ENCODE data around the gene SPRED3.

DNA sequence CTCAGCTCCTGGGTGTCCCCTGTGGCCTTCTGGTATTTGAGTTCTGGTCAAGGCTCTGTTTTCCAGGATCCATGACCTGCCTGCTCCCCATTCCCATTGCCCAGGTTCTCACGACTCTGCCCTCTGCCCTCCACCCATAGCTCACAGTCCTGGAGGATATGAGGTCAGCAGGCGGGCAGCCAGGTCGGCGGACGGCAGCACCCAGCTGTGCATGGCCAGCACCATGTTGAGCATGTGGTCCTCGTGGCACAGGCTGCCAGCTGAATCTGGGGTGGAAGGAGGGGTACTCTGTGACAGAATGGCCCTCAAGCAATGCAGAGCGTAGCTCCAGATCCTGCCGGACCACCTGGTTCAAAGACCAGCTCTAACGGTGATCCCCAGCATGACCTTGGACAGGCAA lies 32.4 kb downstream of the SPRED3 start:
- TF ChIP-seq, protein P1, sequence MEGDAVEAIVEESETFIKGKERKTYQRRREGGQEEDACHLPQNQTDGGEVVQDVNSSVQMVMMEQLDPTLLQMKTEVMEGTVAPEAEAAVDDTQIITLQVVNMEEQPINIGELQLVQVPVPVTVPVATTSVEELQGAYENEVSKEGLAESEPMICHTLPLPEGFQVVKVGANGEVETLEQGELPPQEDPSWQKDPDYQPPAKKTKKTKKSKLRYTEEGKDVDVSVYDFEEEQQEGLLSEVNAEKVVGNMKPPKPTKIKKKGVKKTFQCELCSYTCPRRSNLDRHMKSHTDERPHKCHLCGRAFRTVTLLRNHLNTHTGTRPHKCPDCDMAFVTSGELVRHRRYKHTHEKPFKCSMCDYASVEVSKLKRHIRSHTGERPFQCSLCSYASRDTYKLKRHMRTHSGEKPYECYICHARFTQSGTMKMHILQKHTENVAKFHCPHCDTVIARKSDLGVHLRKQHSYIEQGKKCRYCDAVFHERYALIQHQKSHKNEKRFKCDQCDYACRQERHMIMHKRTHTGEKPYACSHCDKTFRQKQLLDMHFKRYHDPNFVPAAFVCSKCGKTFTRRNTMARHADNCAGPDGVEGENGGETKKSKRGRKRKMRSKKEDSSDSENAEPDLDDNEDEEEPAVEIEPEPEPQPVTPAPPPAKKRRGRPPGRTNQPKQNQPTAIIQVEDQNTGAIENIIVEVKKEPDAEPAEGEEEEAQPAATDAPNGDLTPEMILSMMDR (IDR thresholded peaks at IDR 0.05), result no peak
- no peak for TF ChIP-seq POLR2A (IDR thresholded peaks at IDR 0.05)
- no peak for TF ChIP-seq EP300 (IDR thresholded peaks at IDR 0.05)

All from gastroesophageal sphincter (tissue), 3 donors.